Epithelial cell of esophagus (primary cell): ENCODE data around the gene PHYHIPL.
"Not testable (repeated sequence)": the region's sequence is repeated elsewhere in the genome, so short reads cannot be mapped to it uniquely, and the experiment has no call there.

Experiments used
- DNase-seq: peaks from one replicate; pipeline ENCODE4 v3.0.0; 2010; ENCODE audit warnings: low read depth
- H3K4me3 ChIP-seq: 2 replicates; pipeline ENCODE4 v1.5.1; 2011; ENCODE audit warnings: mild to moderate bottlenecking, low read length, control low read depth
- CTCF ChIP-seq: IDR thresholded peaks from 2 replicates; pipeline ENCODE4 v1.5.1; 2011; ENCODE audit warnings: low read depth, mild to moderate bottlenecking, low read length, control low read depth, inconsistent platforms; ENCODE audit not compliant: insufficient read depth; ENCODE audit errors: missing control alignments

Gene PHYHIPL

DNA sequence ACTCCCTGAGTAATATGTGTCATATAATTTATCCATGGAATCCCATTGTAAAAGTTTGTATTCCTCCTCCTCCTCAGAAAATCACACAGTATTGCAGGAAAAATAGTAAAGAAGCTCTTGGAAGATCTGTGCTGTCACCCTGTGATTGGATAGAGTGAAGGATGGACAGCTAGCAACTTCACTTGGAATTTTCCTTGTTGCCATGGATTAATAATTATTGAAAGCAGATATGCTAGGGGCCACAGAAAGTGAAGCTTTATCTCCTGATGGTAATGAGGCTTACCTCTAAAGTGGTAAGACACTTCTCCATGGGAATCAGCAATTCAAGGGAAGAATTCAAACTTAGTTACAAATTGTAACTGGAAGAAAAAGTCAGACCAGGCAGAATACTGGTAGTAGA is 48.8 kb downstream of the PHYHIPL start:
- TF ChIP-seq CTCF = no peak
- H3K4me3 ChIP-seq = no peak overlapping the region
- DNase-seq = no peak

DNA sequence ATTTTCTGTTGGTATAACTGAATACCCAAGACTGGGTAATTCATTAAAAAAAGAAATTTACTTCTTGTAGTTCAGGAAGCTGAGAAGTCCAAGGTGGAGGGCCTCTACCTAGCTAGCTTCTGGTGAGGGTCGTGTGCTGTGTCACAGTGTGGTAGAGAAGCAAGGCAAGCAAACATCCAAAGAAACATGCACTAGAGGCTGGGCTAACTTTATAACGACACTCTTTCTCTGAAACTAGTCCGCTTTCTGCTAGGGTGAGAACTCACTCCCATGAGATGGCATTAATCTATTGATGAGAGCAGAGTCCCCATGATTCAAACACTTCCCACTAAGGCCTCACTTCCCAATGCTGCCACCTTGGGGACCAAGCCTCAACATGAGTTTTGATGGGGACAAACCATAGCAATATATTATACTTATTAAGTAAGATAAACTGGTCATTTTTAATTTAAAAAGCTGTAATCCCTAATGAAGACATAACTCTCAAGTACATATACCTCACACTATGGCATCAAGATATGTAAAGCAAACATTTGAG is 50.8 kb downstream of the PHYHIPL start:
- DNase-seq = peak; percentile 7
- H3K4me3 ChIP-seq = no peak overlapping the region

GRCh38 chr10:59229441-59229840 is 53.0 kb downstream of the PHYHIPL start:
- DNase-seq = no peak
- TF ChIP-seq CTCF = no peak
- H3K4me3 ChIP-seq = no peak overlapping the region

More for the DNA sequence above, 50.8 kb downstream of the PHYHIPL start:
- peak; percentile 27 for TF ChIP-seq CTCF

DNA sequence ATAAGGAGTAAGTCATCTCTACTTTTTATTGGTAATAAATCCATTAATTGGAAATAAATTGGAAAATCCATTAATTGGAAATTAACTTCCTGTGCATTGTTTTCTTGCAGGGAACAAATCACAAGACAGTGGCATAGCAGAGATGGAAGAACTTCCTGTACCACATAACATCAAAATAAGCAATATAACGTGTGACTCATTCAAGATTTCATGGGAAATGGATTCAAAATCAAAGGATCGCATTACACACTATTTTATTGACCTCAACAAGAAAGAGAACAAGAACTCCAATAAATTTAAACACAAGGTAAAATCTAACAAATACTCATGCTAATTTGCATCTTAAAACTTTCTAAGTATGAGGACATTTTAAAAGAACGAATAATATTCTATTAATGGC is 57.8 kb downstream of the PHYHIPL start:
- H3K4me3 ChIP-seq = no peak overlapping the region
- no peak for TF ChIP-seq CTCF
- no peak for DNase-seq

GRCh38 chr10:59234816-59235429 is 58.5 kb downstream of the PHYHIPL start:
- no peak overlapping the region for H3K4me3 ChIP-seq
- peak; percentile 56 for DNase-seq
- TF ChIP-seq CTCF = peak; percentile 70

GRCh38 chr10:59236064-59236697 is 59.7 kb downstream of the PHYHIPL start:
- no peak for TF ChIP-seq CTCF
- no peak for DNase-seq
- no peak overlapping the region for H3K4me3 ChIP-seq

DNA sequence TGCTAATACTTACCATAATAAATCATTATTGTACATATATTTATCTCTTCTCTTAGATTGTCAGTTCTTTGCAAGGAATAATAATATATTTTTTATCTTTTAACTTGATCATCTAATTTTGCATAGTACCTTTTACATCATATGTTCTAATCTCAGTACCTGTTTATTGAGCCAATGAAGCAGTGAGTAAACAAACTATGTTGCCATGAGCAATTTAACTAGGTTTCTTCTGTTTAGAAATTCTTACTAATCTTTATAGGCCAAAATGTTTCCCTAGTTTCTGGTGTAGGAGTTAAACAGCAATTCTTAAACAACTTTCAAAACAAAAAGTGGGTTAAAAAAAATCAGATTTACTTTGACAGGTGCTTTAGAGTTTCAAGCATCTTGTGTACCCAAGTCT is 61.3 kb downstream of the PHYHIPL start:
- no peak for DNase-seq
- H3K4me3 ChIP-seq = no peak overlapping the region
- no peak for TF ChIP-seq CTCF

DNA sequence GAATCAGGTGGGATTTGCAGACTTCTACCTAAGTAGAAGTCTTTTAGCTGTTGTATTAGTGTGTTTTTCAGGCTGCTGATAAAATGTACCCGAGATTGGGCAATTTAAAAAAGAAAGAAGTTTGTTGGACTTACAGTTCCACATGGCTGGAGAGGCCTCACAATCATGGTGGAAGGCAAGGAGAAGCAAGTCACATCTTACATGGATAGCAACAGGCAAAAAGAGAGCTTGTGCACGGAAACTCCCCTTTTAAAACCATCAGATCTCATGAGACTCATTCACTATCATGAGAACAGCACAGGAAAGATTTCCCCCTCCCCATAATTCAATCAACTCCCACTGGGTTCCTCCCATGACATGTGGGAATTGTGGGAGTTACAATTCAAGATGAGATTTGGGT is 62.7 kb downstream of the PHYHIPL start:
- DNase-seq, H3K4me3 ChIP-seq: not testable (repeated sequence)
